Trophoblast cell (in vitro differentiated cells and primary cell): ENCODE results near the gene UBE3A. TPM values are rescaled to one million over a fixed set of nuclear protein-coding genes. Genes with fewer than 3 reads are reported as not detected.

Source experiments
- DNase-seq, 2 donors: peaks; one replicate each; pipeline ENCODE4 v3.0.0-alpha.2; 2016
- H2AFZ ChIP-seq: 2 replicates; pipeline ENCODE4 v1.6.1; 2013; ENCODE audit warnings: low read length, moderate library complexity, mild to moderate bottlenecking; ENCODE audit not compliant: insufficient read depth, poor library complexity
- H2AK5ac ChIP-seq: 2 replicates; pipeline ENCODE4 v1.6.1; 2013; ENCODE audit warnings: mild to moderate bottlenecking, low read length
- H2BK120ac ChIP-seq: 2 replicates; pipeline ENCODE4 v1.6.1; 2013; ENCODE audit warnings: low read length, mild to moderate bottlenecking, moderate library complexity; ENCODE audit not compliant: insufficient read depth, poor library complexity
- H2BK12ac ChIP-seq: 2 replicates; pipeline ENCODE4 v1.6.1; 2013; ENCODE audit warnings: mild to moderate bottlenecking, low read length, moderate library complexity
- H2BK5ac ChIP-seq: 2 replicates; pipeline ENCODE4 v1.6.1; 2013; ENCODE audit warnings: low read length, low read depth, moderate library complexity, mild to moderate bottlenecking; ENCODE audit not compliant: poor library complexity
- H3K14ac ChIP-seq: 2 replicates; pipeline ENCODE4 v1.6.1; 2013; ENCODE audit warnings: mild to moderate bottlenecking, low read length
- H3K18ac ChIP-seq: 2 replicates; pipeline ENCODE4 v1.6.1; 2013; ENCODE audit warnings: mild to moderate bottlenecking, low read length
- H3K23ac ChIP-seq: 2 replicates; pipeline ENCODE4 v1.6.1; 2013; ENCODE audit warnings: low read length
- H3K27ac ChIP-seq: 2 replicates; pipeline ENCODE4 v1.5.1; 2013; ENCODE audit warnings: low read depth, mild to moderate bottlenecking, inconsistent platforms, low read length, moderate library complexity
- H3K27me3 ChIP-seq: 2 replicates; pipeline ENCODE4 v1.6.1; 2013; ENCODE audit warnings: inconsistent platforms, mild to moderate bottlenecking, low read length, moderate library complexity; ENCODE audit not compliant: insufficient read depth
- H3K36me3 ChIP-seq, 2 experiments: 1 replicate in 1 of 2; 2 replicates in 1 of 2; pipeline ENCODE4 v1.6.1; 2013; ENCODE audit warnings: low read length in 2 of 2, mild to moderate bottlenecking in 2 of 2, moderate library complexity in 1 of 2; ENCODE audit not compliant: insufficient read depth in 2 of 2, control insufficient read depth in 1 of 2
- H3K4ac ChIP-seq: 2 replicates; pipeline ENCODE4 v1.6.1; 2013; ENCODE audit warnings: low read depth, mild to moderate bottlenecking, low read length, moderate library complexity
- H3K4me1 ChIP-seq, 2 experiments: 1 replicate in 1 of 2; 2 replicates in 1 of 2; pipeline ENCODE4 v1.6.1; 2013; ENCODE audit warnings: low read length in 2 of 2, mild to moderate bottlenecking in 2 of 2, moderate library complexity in 1 of 2; ENCODE audit not compliant: insufficient read depth in 2 of 2, control insufficient read depth in 1 of 2
- H3K4me2 ChIP-seq: 2 replicates; pipeline ENCODE4 v1.6.1; 2013; ENCODE audit warnings: inconsistent platforms, mild to moderate bottlenecking, low read length, moderate library complexity
- H3K4me3 ChIP-seq: 2 replicates; pipeline ENCODE4 v1.5.1; 2013; ENCODE audit warnings: mild to moderate bottlenecking, low read depth, low read length, inconsistent platforms
- H3K79me1 ChIP-seq: one replicate; pipeline ENCODE4 v1.6.1; 2013; ENCODE audit warnings: low read length
- H3K79me2 ChIP-seq: 2 replicates; pipeline ENCODE4 v1.6.1; 2013; ENCODE audit warnings: low read length, mild to moderate bottlenecking; ENCODE audit not compliant: control insufficient read depth, insufficient read depth, poor library complexity
- H3K9ac ChIP-seq: 2 replicates; pipeline ENCODE4 v1.6.1; 2013; ENCODE audit warnings: mild to moderate bottlenecking, low read length
- H3K9me3 ChIP-seq: 2 replicates; pipeline ENCODE4 v1.6.1; 2013; ENCODE audit warnings: low read depth, mild to moderate bottlenecking, control low read depth, inconsistent platforms, low read length; ENCODE audit not compliant: insufficient read depth
- H4K12ac ChIP-seq: 2 replicates; pipeline ENCODE4 v1.6.1; 2013; ENCODE audit warnings: low read depth, mild to moderate bottlenecking, low read length, moderate library complexity
- H4K8ac ChIP-seq: 2 replicates; pipeline ENCODE4 v1.6.1; 2013; ENCODE audit warnings: low read depth, mild to moderate bottlenecking, low read length, moderate library complexity
- H4K91ac ChIP-seq: one replicate; pipeline ENCODE4 v1.6.1; 2013; ENCODE audit warnings: low read depth, mild to moderate bottlenecking, low read length, moderate library complexity
- WGBS: extraction: QIAGEN DNeasy Blood & Tissue Kit; methylation state at CpG from one replicate; pipeline ENCODE4 v1.1.7; 2013; ENCODE audit warnings: missing lambda C conversion rate; ENCODE audit not compliant: insufficient read length, insufficient coverage; ENCODE audit errors: extremely low coverage; 5-methylcytosine and 5-hydroxymethylcytosine counted together
- polyA plus RNA-seq: library from polyadenylated mRNA; stranded (reverse); fragments of 200-250 nt; gene quantifications from 2 replicates; pipeline ENCODE4 v1.2.3, GENCODE V29; 2013

The UBE3A gene
- 49.5 and 50.0 TPM in 2 replicates for polyA plus RNA-seq

GRCh38 chr15:25438601-25439368, at the start of gene UBE3A:
TSS of gene UBE3A (minus strand) at chr15:25439024. CDS start at chr15:25409107, 29,917 bp downstream.
- Histone ChIP-seq H3K36me3 (no peaks in the 10 kb centered on the region), H3K14ac (peak within 1 kb of the TSS; percentile 98), H3K27me3 (no peaks in the 10 kb centered on the region), H3K4me2 (peak within 1 kb of the TSS; percentile 99), H2AFZ (peak within 1 kb of the TSS; percentile 96), H3K23ac (peak within 1 kb of the TSS; percentile 58), H2AK5ac (peak within 1 kb of the TSS; percentile 60), H3K9ac (peak within 1 kb of the TSS; percentile 100), H4K91ac (peak within 1 kb of the TSS; percentile 88), H3K79me2 (peaks cover 18% of the 10 kb centered on the region), H3K27ac (peak within 1 kb of the TSS; percentile 90), H3K9me3 (no peaks in the 10 kb centered on the region), H2BK12ac (peak within 1 kb of the TSS; percentile 20), H4K12ac (peak within 1 kb of the TSS; percentile 99), H4K8ac (peak within 1 kb of the TSS; percentile 98), H2BK120ac (peak within 1 kb of the TSS; percentile 97), H3K4me3 (peak within 1 kb of the TSS; percentile 98), H3K18ac (peak within 1 kb of the TSS; percentile 98), H3K79me1 (peaks cover 9% of the 10 kb centered on the region), H3K4me1 (no peaks in the 10 kb centered on the region), H2BK5ac (peak within 1 kb of the TSS; percentile 94), H3K4ac (peak within 1 kb of the TSS; percentile 98)
- DNase-seq: peak; percentile 90 to 95
- WGBS: no CpG with 5 or more reads among the region's 97 CpGs

GRCh38 chr15:25487226-25487884, 48.5 kb upstream of the UBE3A start:
- H3K4me1 ChIP-seq: no peaks in the 10 kb centered on the region
- no peaks in the 10 kb centered on the region for H3K79me2 ChIP-seq
- H3K36me3 ChIP-seq: no peaks in the 10 kb centered on the region
- no peaks in the 10 kb centered on the region for H3K27me3 ChIP-seq
- no peak overlapping the region for H3K14ac ChIP-seq
- no peak overlapping the region for H2AK5ac ChIP-seq
- no peak overlapping the region for H3K4me3 ChIP-seq
- no peak overlapping the region for H3K23ac ChIP-seq
- no peak overlapping the region for H2AFZ ChIP-seq
- H3K9me3 ChIP-seq: no peaks in the 10 kb centered on the region
- no CpG with 5 or more reads among the region's 5 CpGs for WGBS
- no peak overlapping the region for H3K9ac ChIP-seq
- no peak overlapping the region for H4K8ac ChIP-seq
- H4K91ac ChIP-seq: no peak overlapping the region
- H2BK12ac ChIP-seq: no peak overlapping the region
- no peak overlapping the region for H2BK5ac ChIP-seq
- H2BK120ac ChIP-seq: no peak overlapping the region
- no peak for DNase-seq
- H3K18ac ChIP-seq: no peak overlapping the region
- H3K4ac ChIP-seq: no peak overlapping the region
- H3K79me1 ChIP-seq: no peaks in the 10 kb centered on the region
- H4K12ac ChIP-seq: no peak overlapping the region
- H3K4me2 ChIP-seq: no peak overlapping the region
- no peak overlapping the region for H3K27ac ChIP-seq

GRCh38 chr15:25486051-25486450, 47.2 kb upstream of the UBE3A start:
- Histone ChIP-seq H3K27ac (no peak overlapping the region), H3K9me3 (no peaks in the 10 kb centered on the region), H3K23ac (no peak overlapping the region), H3K79me1 (no peaks in the 10 kb centered on the region), H3K4ac (no peak overlapping the region), H2BK5ac (no peak overlapping the region), H3K4me3 (no peak overlapping the region), H2BK12ac (no peak overlapping the region), H3K4me2 (no peak overlapping the region), H3K36me3 (no peaks in the 10 kb centered on the region), H4K8ac (no peak overlapping the region), H3K18ac (no peak overlapping the region), H2AK5ac (no peak overlapping the region), H3K9ac (no peak overlapping the region), H3K27me3 (no peaks in the 10 kb centered on the region), H3K14ac (no peak overlapping the region), H3K79me2 (no peaks in the 10 kb centered on the region), H3K4me1 (peaks cover 0 to 5% of the 10 kb centered on the region in 2 experiments), H2AFZ (no peak overlapping the region), H4K91ac (no peak overlapping the region), H2BK120ac (no peak overlapping the region), H4K12ac (no peak overlapping the region)
- no peak for DNase-seq
- WGBS: no CpG with 5 or more reads among the region's 1 CpG

GRCh38 chr15:25481208-25481859, 42.5 kb upstream of the UBE3A start:
- Histone ChIP-seq H2BK5ac (no peak overlapping the region), H3K27me3 (no peaks in the 10 kb centered on the region), H3K9me3 (no peaks in the 10 kb centered on the region), H3K79me1 (no peaks in the 10 kb centered on the region), H4K91ac (no peak overlapping the region), H3K14ac (peak overlapping the region; percentile 2), H4K12ac (peak overlapping the region; percentile 51), H2BK120ac (no peak overlapping the region), H2BK12ac (no peak overlapping the region), H3K18ac (no peak overlapping the region), H3K36me3 (no peaks in the 10 kb centered on the region), H2AK5ac (no peak overlapping the region), H3K4me2 (peak overlapping the region; percentile 18), H3K4ac (no peak overlapping the region), H3K4me1 (peaks cover 0 to 5% of the 10 kb centered on the region in 2 experiments), H3K9ac (no peak overlapping the region), H3K27ac (no peak overlapping the region), H3K23ac (no peak overlapping the region), H2AFZ (no peak overlapping the region), H3K4me3 (no peak overlapping the region), H3K79me2 (no peaks in the 10 kb centered on the region), H4K8ac (no peak overlapping the region)
- DNase-seq: peak in 1 of 2 donors; percentile 1
- WGBS: no CpG with 5 or more reads among the region's 14 CpGs
